NCI-H128 (cell line): ENCODE measurements around the gene MPHOSPH6.
"Not testable (repeated sequence)": the region's sequence is repeated elsewhere in the genome, so short reads cannot be mapped to it uniquely, and the experiment has no call there.

Experiments used
- DNase-seq: peaks from one replicate; lab custom pipeline; 2025; ENCODE audit not compliant: unreplicated experiment; lab: John Stamatoyannopoulos, UW

MPHOSPH6 gene

DNA sequence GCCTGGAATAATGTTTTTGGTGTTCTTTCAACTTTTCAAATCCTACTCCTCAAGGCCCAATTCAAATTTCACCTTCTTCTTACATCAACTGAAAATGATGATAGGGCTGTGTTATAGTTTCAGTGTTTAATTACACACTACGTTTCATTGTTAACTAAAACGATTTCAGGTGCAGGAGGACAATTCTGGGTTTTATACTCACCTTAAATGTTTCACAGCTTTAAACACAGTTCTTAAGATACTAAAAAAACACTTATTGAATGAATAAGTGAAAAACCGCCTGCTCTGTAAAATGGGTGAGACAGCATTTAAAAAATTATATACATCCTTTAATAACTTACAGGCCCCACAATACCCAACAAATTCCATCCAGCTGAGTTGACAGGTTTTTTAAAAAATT lies 6.2 kb upstream of the MPHOSPH6 start:
- no peak for DNase-seq

DNA sequence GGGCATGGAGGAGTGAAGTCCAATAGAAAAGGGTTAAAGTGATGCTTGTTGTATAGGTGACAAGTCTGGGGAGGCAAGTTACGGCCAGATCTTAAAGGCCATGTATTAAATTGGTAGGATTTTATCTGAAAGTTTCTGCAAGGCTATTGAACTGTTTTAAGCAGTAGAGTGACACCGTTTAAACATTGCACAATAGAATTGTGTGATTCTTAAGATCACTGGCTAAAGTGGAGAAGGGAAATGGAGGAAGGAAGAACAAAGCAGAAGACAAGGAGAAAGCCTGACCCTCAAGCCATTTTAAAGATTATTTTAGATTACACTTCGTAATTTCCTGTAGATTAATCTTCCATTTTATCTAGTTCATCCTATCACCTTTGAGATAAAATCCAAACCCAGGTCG lies 5.6 kb upstream of the MPHOSPH6 start:
- no peak for DNase-seq

DNA sequence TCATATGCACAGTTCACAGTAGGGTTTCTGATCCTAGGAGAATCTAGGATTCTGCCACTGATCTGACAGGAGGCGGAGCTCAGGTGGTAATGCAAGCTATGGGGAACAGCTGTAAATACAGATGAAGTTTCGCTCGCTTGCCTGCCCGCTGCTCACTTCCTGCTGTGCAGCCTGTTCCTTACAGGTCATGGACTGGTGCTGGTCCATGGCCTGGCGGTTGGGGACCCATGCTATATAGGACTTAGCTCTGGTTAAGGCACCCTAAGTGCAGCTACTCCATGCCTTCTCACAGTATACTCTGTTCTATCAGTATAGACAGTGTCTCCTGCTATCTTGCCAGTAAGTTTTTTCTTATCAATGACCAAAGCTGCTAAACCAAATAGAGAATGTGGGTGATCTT lies 2.4 kb downstream of the MPHOSPH6 start:
- no peak for DNase-seq

DNA sequence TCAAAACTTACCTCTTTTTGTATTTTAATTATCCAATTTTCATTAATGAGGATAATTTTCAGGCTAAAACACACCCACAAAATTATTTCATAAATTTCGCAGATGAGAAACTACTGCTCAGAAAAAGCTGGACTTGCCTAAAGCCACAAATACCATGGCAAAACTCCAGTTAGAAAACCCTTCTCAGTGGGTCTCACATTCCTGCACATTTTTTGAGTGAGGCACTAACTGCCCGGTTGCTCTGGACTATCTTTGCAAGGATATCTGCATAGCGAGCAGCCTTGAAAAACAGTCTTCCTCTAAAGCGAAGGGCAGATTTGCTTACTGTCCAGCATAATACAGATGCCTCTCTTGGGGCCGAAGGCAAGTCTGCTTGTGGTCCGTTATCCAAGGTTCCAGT lies 9.8 kb downstream of the MPHOSPH6 start:
- no peak for DNase-seq

DNA sequence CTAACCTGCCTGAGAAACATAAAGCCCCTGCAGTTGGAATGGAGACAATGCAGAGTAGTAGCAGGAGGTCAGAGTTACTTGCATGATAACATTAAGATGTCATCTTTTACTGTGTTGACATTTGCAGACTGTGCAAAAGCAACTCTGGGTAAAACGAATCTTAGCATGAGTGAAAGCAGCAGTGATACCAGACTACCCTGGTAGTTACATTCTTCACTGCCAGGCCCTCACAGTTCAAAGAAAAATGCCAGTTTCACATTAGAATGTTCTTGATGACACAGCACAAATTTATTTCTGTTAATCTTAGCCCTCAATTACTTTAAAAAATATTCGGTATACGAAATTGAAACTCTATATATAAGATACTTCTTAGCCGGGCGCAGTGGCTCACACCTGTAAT lies 12.2 kb downstream of the MPHOSPH6 start:
- no peak for DNase-seq

DNA sequence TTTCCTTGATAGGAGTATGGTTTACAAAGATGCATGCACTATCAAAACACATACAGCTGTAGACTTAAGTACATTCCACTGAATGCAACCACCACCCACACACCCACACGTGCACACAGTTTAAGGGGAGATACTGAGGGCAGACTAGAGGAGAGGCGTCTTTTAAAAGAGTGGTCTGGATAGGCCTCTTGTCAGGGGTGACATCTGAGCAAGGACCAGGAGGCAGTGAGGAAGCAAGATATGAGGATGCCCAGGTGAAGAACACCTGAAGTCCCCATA lies 12.6 kb downstream of the MPHOSPH6 start:
- DNase-seq, result no peak

DNA sequence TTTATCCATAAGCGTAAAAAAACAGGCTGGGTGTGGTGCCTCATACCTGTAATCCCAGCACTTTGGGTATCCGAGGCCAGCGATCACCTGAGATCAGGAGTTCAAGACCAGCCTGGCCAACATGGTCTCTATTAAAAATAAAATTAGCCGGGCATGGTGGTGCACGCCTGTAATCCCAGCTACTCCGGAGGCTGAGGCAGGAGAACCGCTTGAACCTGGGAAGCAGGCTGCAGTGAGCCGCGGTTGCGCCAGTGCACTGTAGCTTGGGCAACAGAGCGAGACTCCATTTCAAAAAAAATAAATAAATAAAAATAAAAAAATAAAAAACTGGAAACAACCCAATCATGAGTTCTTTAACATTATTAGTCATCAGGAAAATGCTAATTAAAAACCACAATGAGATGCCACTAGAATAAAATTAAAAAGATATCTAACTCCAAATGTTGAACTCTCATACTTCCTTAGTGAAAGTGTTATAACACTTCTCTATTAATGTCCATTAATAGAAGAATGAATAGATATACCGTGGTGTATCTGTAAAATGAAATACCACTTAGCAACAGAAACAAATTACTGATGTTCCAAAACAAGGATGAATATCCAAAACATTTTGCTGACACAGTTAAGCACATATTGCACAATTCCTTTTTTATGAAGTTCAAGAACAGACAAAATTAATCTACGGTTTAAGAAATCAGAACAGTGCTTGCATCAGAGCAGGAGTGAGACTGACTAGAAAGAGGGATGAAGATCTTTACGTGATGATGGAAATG lies 13.1 kb downstream of the MPHOSPH6 start:
- no peak for DNase-seq

DNA sequence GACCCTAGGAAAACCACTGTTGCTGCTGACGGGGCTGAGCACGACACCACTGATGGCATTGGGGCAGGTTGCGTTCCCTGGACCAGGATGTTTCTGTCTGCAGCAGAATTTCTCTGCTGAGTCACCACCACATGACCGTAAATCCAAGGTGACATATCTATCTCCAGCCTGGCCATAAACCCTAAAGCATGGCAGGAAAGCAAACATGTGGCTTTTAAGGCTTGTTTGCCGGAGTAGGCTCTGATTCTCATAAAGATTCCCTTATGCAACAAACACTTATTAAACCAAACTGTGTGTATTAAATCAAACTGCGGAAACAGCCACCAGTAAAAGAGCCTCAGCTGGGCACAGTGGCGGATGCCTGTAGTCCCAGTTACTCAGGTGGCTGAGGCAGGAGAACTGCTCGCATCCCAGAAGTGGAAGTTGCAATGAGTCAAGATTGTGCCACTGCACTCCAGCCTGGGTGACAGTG lies 17.3 kb downstream of the MPHOSPH6 start:
- DNase-seq, result no peak

DNA sequence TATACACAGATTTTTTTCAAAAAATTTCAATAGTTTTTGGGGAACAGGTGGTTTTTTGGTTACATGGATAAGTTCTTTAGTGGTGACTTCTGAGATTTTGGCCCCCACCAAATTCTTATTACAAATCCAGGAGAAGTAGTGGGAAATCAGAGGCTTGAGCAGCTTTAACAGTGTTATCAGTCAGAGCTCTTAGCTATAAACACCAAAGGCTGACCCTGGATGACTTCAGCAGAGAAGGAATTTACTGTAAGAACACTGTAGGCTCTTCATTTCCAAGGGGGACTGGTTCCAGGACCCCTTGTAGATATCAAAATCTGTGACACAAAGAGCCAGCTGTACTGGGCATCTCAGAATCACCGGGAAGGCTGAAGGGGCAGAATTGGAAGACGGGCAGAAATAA lies 17.8 kb downstream of the MPHOSPH6 start:
- no peak for DNase-seq

DNA sequence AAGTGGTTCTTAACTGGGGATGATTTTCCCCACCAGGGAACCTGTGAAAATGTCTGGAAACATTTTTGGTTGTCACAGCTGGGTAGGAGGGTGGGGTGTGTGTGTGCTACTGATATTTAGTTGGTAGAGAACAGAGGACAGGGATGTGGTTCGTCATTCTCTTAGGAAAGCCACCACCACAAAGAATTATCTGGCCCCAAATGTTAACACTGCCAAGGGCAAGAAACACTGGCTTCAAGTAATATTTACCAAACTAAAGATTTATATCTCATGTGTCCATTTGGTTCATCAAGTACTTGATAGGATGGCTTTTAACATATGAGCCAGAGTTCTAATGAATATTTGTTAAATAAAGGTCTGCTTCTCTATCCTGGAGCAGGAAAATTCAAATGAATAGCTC lies 19.5 kb downstream of the MPHOSPH6 start:
- no peak for DNase-seq

DNA sequence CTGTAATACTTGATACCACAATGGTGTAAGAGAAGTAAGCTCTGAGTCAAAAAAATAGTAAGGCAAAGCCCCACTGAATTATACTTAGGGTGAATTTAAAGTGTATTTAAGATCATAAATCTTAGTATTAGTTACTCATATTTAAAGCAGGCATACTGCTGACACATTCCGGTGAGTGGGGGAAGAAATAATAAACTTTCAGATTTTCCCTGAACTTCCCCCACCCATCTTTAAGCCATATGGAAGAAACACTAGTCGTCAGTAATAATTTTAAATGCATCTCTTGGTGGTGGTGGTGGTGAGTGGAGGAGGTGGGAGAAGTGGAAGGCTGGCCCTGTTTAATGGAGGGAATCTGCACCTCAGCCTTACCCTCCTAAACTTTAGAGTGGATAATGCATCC lies 20.5 kb downstream of the MPHOSPH6 start:
- no peak for DNase-seq

DNA sequence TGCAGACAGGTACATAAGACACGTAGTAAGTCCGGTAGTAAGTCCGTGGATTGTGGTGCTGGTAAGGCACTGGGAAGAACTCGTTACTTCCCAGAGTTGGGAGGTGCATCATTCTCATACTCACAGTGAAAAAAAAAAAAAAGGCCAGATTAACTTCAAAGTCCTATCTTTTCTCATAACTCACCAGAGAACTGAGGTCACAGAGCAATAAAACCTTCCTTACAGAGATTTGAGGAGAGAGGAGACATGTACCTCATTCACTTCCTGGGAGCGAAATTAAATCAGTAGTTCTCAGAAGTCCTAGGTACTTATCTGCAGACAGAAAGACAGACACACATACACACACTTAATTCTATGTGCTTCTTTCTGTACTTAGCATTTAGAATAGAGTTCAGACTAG lies 22.5 kb downstream of the MPHOSPH6 start:
- no peak for DNase-seq

DNA sequence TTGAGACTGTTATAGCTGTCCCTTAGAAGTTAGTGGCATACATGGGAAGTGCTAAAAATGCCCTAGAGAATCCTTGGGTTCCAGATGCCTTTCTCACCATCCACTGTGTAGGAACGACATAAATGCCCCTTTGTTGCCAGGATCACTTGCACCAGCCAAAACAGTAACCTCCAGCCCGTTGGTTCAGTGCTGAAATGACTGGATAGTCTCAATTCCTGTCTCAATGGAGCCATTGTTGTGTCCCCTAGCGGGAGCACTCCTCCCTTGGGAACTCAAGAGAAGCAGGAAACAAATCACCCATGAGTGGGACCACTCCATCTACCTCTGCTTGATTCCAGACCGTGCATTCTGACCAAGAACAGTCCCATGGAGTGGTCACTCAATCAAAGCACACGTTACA lies 23.1 kb downstream of the MPHOSPH6 start:
- DNase-seq, result no peak

DNA sequence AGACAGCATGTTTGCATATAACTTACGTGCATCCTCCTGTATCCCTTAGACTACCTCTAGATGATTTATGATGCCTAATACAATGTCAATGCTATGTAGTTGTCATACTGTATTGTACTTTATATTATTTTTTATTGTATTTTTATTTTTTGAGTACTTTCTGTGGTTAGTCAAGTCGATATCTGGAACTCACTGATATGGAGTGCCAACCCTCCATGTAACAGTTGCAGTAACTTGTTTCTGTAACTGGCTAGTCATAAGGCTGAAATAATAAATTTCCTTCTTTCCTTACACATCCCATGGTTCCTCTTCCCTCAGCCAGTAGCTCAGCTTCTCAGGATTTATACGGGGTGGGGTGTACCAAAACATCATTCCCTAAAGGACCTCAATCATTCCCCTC lies 23.5 kb downstream of the MPHOSPH6 start:
- no peak for DNase-seq

DNA sequence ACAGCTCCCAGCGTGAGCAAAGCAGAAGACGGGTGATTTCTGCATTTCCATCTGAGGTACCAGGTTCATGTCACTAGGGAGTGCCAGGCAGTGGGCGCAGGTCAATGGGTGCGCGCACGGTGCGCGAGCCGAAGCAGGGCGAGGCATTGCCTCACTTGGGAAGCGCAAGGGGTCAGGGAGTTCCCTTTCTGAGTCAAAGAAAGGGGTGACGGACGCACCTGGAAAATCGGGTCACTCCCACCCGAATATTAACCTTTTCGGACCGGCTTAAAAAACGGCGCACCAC lies 30.8 kb downstream of the MPHOSPH6 start:
- DNase-seq, result not testable (repeated sequence)

DNA sequence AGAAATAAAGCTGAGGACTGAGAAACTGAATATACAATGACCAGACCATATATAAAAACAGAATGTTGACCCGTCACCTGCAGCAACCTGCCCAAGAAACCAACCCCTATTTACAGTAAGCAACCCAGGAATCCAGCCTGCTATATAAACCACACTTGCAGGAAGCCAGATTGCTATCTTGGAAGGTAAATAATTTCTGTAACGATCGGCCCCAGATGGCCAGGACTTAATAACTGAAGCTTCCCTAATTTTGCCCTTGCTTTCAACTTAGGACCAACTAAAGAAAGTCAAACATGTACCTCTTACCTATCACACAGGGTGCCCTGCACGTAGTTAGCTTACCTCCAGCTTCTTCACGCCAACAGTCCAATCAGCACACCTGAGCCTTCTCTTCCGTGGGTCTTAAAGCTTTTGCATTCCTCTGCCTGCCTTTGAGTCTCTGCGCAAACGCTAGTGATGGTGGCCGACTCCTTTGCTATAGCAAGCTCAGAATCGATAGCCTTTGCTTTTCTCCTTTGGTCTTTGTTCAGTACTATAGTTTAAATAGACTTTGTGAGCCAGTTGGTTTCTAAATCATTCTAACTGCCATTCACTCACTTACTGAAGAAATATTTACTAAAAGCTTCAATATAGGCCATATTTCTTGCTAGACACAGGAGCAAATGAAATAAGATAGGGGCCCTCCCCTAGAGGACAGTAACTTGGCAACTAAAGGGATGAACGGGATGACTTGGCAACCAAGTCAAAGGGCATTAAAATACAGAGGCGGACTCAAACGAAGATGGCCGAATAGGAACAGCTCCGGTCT lies 31.3 kb downstream of the MPHOSPH6 start:
- DNase-seq, result no peak

DNA sequence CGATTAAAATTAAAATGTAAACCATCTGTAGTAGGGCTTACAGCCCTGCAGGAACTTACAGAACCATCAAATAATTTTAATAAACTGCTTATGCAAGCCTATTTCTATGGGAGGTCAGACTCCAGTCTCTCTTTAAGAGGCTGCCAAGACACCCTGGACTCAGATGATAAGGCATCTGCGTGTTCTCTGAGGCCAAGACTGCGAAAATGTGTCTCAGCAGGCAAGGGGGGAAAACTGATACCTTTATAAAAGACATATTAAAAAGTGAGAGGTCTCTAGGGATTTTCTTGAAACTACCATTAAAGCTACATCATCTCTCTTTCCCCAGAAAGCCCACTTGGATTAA lies 32.2 kb downstream of the MPHOSPH6 start:
- DNase-seq, result no peak

DNA sequence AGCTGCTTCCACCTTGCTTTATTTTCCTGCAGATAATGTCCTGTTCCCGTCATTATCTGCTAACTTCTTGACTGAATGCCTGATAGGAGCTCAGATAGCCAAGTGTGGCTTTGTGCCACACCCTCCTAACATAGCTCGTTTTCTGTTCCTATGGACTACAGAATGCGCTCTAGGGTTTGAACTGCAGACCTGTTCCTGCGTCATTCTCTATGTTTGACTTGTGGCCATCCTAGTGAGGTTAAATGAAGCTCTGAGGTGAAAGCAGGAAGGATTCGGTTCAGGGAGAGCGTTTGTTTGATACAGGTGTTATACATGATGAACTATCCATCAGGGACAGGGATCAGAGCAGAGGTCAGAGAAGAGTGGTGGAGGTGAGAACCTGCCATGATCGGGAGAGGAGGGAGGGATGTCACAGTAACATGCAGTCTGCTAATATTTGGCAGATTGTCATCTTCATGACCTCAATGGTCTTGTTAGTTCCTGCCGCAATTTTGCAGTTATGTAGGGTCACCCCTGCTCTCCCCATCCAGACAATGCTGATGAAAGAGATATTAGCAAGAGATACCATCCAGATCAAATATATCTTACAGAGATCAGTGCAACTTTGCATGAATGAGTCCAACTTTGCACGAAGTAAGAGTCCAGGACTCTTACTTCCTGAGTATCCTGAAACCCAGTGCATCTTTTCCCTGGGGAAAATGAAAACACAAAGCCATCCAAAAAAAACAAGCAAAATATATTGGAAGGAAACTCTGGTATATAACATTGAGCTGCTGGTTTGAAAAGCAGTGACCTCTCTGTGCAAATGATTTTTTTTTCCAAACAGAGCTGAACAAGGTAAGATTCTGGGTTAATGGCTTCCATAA lies 32.8 kb downstream of the MPHOSPH6 start:
- no peak for DNase-seq

DNA sequence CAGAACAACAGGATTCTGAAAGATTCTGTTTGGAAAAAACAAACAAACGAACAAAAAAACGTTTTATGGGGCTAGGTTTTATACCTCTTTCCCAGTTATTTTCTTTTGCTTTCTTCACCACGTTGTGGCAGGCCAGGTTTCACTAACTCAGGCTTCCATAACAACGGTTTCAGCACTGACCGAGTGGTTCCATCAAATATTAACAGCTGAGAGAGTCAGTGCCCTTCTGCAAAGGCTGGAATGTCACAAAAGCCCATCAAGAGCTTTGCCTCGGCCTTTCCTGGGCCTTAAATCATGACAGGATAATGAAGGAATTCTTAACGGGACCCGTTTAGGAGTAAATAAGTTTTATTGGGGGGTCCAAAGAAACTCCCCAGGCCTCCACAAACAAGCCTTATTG lies 34.2 kb downstream of the MPHOSPH6 start:
- DNase-seq, result no peak

DNA sequence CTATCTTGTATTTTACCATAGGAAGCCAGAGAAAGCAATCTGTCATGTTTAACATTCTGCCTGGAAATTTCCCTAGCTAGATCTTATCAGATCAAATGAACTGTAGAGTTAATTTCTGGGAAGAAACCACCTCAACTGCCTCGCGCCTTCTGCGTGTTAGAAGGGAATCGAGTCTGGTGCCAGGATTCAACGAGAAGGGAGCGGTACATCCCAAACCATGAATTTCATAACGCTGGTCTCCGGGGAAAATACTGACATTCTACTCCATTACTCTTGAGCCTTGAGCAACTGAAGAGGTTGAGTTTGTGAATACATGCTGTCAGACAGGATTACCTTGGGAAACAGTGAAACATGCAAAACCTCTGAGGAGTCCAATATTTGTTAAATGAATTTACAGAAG lies 35.2 kb downstream of the MPHOSPH6 start:
- no peak for DNase-seq

DNA sequence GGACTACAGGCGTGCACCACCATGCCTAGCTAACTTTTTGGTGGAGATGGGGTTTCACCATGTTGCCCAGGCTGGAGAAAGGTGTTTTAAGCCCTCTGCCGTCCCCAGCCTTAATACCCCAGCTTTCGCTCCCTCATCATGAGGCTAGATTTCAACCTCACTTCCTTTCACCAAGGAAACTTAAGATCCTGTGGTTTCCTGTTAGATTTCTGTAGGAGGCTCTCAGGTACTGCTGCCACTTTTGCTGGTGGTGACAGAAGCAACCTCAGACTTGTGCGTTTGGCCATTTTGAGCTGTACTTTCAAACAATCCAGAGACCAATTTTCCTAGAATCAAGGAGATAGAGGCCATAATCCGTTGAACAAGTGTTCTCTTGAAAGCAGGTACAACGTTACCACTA lies 36.2 kb downstream of the MPHOSPH6 start:
- DNase-seq, result no peak

DNA sequence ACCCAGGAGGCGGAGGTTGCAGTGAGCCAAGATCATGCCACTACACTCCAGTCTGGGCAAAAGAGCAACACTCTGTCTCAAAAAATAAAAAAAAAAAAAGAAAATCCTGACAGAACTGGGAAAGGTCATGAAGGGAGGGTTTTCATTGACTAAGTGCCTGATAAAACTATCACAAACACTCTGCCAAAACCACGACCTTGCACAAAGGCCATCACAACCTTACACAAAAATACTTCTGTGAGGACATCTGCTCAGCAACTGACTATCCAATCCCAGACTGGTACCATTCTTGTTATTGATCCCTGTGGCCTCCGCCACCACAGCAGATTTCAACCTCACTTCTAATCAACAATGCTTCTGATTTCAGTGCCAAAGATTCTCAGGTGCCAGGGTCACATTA lies 40.1 kb downstream of the MPHOSPH6 start:
- no peak for DNase-seq
